A549 (cell line): Measurements from ENCODE around the gene ZSCAN9. TPM values are rescaled to one million over a fixed set of nuclear protein-coding genes. Genes with fewer than 3 reads are reported as not detected.
A peak's percentile ranks its signal among the peaks of the same experiment; 100 is the strongest.

Experiments
- ATAC-seq, 2 experiments: fragments of 200-7000 bp in 1 of 2; fragments of >200 bp in 1 of 2; cut with Nextera tagmentation in 1 of 2; cut with Tn5 transposase in 1 of 2; 3 replicates each; pipeline versions ENCODE4 v1.8.0 to v1.9.1; 2018 to 2020; ENCODE audit warnings: mild to moderate bottlenecking in 1 of 2, moderate library complexity in 1 of 2
- CTCF ChIA-PET: fragments of 300-600 bp; sonication (Branson Sonifier 250); formaldehyde crosslinking; extraction: SDS; loops from one replicate; lab custom pipeline; 2021; ENCODE audit warnings: antibody characterized with exemption, inconsistent platforms; lab: Yijun Ruan, JAX
- POLR2A ChIA-PET: fragments of 350-600 bp; formaldehyde crosslinking; extraction: SDS; loops from one replicate; lab custom pipeline; 2021; ENCODE audit warnings: antibody characterized with exemption, inconsistent platforms; lab: Yijun Ruan, JAX
- DNase-seq, 2 experiments: peaks; one replicate each; pipeline versions ENCODE4 v3.0.0 to v3.0.0-alpha.2; 2011 to 2016; ENCODE audit warnings: low read depth in 1 of 2, low spot score in 1 of 2
- FAIRE-seq: peaks from 2 replicates; lab custom pipeline; 2011; peaks lifted over from hg19 to GRCh38; lab: Jason Lieb, UNC
- H3K27ac ChIP-seq, 2 experiments: fragments of >200 bp; sonication (Bioruptor Twin); formaldehyde crosslinking; 3 replicates each; pipeline ENCODE4 v1.5.1; 2016 to 2017
- H3K4me1 ChIP-seq: fragments of >200 bp; sonication (Bioruptor Twin); formaldehyde crosslinking; 3 replicates; pipeline ENCODE4 v1.6.1; 2016
- H3K4me2 ChIP-seq: fragments of >200 bp; sonication (Bioruptor Twin); formaldehyde crosslinking; 3 replicates; pipeline ENCODE4 v1.6.1; 2016
- H3K4me3 ChIP-seq: fragments of >200 bp; sonication (Bioruptor Twin); formaldehyde crosslinking; 3 replicates; pipeline ENCODE4 v1.5.1; 2016
- H3K9me3 ChIP-seq: fragments of >200 bp; sonication (Bioruptor Twin); formaldehyde crosslinking; 3 replicates; pipeline ENCODE4 v1.6.1; 2016
- BCL3 ChIP-seq: fragments of >200 bp; sonication (Bioruptor Twin); formaldehyde crosslinking; IDR thresholded peaks from 3 replicates; pipeline ENCODE4 v1.6.1; 2016
- BHLHE40 ChIP-seq: IDR thresholded peaks from 2 replicates; pipeline ENCODE4 v1.6.1; 2012; ENCODE audit warnings: low read depth, low read length, inconsistent platforms
- CBX2 ChIP-seq: fragments of 200-600 bp; sonication (generic); IDR thresholded peaks from 2 replicates; pipeline ENCODE4 v1.6.1; 2016; ENCODE audit warnings: low read depth, mild to moderate bottlenecking, borderline replicate concordance
- FOSB ChIP-seq: fragments of 250-450 bp; sonication (Bioruptor Pico); IDR thresholded peaks from 2 replicates; pipeline ENCODE4 v1.5.0; 2020; ENCODE audit warnings: mild to moderate bottlenecking, moderate library complexity
- FOSL2 ChIP-seq, 2 experiments: fragments of 450-650 bp in 1 of 2; fragments of >200 bp in 1 of 2; sonication (Bioruptor Twin) in 1 of 2; formaldehyde crosslinking; IDR thresholded peaks; 2 replicates each; pipeline versions ENCODE4 v1.5.0 to v1.6.1; 2016 to 2020; ENCODE audit warnings: mild to moderate bottlenecking in 1 of 2, moderate library complexity in 1 of 2
- HEYL ChIP-seq: fragments of 250-450 bp; sonication (Bioruptor Pico); IDR thresholded peaks from 2 replicates; pipeline ENCODE4 v1.8.0; 2021; ENCODE audit warnings: mild to moderate bottlenecking, moderate library complexity
- JUN ChIP-seq, 2 experiments: fragments of >200 bp; sonication (Bioruptor Twin); formaldehyde crosslinking; IDR thresholded peaks; 2 replicates in 1 of 2; 3 replicates in 1 of 2; pipeline ENCODE4 v1.6.1; 2016 to 2017
- MAX ChIP-seq: IDR thresholded peaks from 2 replicates; pipeline ENCODE4 v1.6.1; 2012
- MYC ChIP-seq: IDR thresholded peaks from 2 replicates; pipeline ENCODE4 v1.6.1; 2012; ENCODE audit warnings: mild to moderate bottlenecking, inconsistent platforms, low read length, improper control_type of control experiment, borderline replicate concordance
- PBX3 ChIP-seq: IDR thresholded peaks from 2 replicates; pipeline ENCODE4 v1.6.1; 2012
- PHF8 ChIP-seq: fragments of 200-600 bp; sonication (generic); IDR thresholded peaks from 2 replicates; pipeline ENCODE4 v1.6.1; 2016; ENCODE audit warnings: low read depth, mild to moderate bottlenecking, antibody characterized with exemption, moderate library complexity, borderline replicate concordance
- POLR2A ChIP-seq: IDR thresholded peaks from 2 replicates; pipeline ENCODE4 v1.6.1; 2012; ENCODE audit warnings: mild to moderate bottlenecking, low read length
- RAD21 ChIP-seq, 2 experiments: fragments of >200 bp in 1 of 2; sonication (Bioruptor Twin) in 1 of 2; formaldehyde crosslinking in 1 of 2; IDR thresholded peaks in 1 of 2; conservative IDR thresholded peaks in 1 of 2; 2 replicates in 1 of 2; 3 replicates in 1 of 2; pipeline ENCODE4 v1.6.1; 2012 to 2018; ENCODE audit warnings: inconsistent platforms in 1 of 2
- REST ChIP-seq: fragments of 200-600 bp; sonication (generic); IDR thresholded peaks from 2 replicates; pipeline ENCODE4 v1.6.1; 2016; ENCODE audit warnings: antibody characterized with exemption, mild to moderate bottlenecking, moderate library complexity
- TFCP2L1 ChIP-seq: fragments of 250-450 bp; sonication (Bioruptor Pico); IDR thresholded peaks from 2 replicates; pipeline ENCODE4 v1.5.0; 2021; ENCODE audit warnings: mild to moderate bottlenecking
- WGBS: methylation state at CpG from one replicate; pipeline ENCODE4 v1.1.6; 2017; ENCODE audit errors: missing lambda C conversion rate; 5-methylcytosine and 5-hydroxymethylcytosine counted together
- polyA plus RNA-seq, 4 experiments: library from polyadenylated mRNA; depleted of rRNA in 3 of 4; stranded (reverse); fragments of >200 nt; fragmentation: RNase III in 1 of 4; extraction: RNeasy Plus Mini Kit Qiagen cat#74134 plus additional on column Dnase treatment in 1 of 4; gene quantifications; 2 replicates in 3 of 4; 3 replicates in 1 of 4; pipeline ENCODE4 v1.2.3, GENCODE V29; 2011 to 2017
- TF ChIP-seq, protein P1 (sequence below): fragments of 250-450 bp; sonication (Bioruptor Pico); IDR thresholded peaks from 2 replicates; pipeline ENCODE4 v1.5.0; 2020; ENCODE audit warnings: low read depth, mild to moderate bottlenecking, moderate library complexity
- TF ChIP-seq, protein P2 (sequence below): IDR thresholded peaks from 2 replicates; pipeline ENCODE4 v1.6.1; 2012; ENCODE audit warnings: low read depth, borderline replicate concordance

ZSCAN9 gene
- polyA plus RNA-seq, 2 of the 4 experiments (the other 2 are of a cell fraction) = 7.7 to 16.2 TPM

DNA sequence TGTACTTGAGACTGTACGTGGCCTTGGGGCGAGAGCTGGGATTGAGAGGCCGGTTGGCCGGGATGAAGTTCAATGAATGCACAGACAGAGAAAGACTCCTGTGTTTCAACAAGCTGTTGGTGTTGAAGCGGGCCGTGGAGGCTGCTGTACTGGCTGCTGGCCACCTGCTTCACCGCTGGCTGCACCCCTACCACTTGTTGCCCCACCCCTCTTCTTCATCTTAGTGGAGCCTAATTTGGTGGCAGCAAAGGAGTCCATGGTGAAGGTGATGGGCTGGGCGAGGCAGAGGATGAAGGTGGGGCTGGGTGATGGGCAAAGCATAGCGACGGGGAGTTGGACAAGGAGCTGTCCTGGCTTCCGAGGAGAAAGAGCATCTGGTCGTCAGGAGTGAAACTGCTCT, 7.2 kb upstream of the ZSCAN9 start:
- CTCF ChIA-PET = no interaction called here
- Histone ChIP-seq H3K4me3 (peak overlapping the region; percentile 57; the same call in 1 of the 3 replicates), H3K9me3 (no peaks in the 10 kb centered on the region), H3K4me1 (peaks cover 7% of the 10 kb centered on the region; the same call in 1 of the 3 replicates), H3K27ac (peak overlapping the region; percentile 92 to 98; a peak in 5 of 6 replicates), H3K4me2 (peak overlapping the region; percentile 96)
- no peak for DNase-seq
- TF ChIP-seq JUN (IDR thresholded peaks at IDR 0.05) (no peak), FOSL2 (IDR thresholded peaks at IDR 0.05) (no peak), FOSL2 (CRISPR knock-in tag; IDR thresholded peaks at IDR 0.05) (no peak), TFCP2L1 (CRISPR knock-in tag) (no peak), CBX2 (no peak), BCL3 (no peak), RAD21 (conservative IDR thresholded peaks at IDR 0.05 in 1 of 2, IDR thresholded peaks at IDR 0.05 in 1 of 2) (no peak), HEYL (CRISPR knock-in tag) (no peak), BHLHE40 (no peak), MYC (no peak), REST (no peak), PBX3 (no peak)
- TF ChIP-seq, protein P1, sequence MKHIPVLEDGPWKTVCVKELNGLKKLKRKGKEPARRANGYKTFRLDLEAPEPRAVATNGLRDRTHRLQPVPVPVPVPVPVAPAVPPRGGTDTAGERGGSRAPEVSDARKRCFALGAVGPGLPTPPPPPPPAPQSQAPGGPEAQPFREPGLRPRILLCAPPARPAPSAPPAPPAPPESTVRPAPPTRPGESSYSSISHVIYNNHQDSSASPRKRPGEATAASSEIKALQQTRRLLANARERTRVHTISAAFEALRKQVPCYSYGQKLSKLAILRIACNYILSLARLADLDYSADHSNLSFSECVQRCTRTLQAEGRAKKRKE (CRISPR knock-in tag) = no peak
- WGBS = 92% methylated on average over 12 of the region's 12 CpGs
- POLR2A ChIA-PET = interaction anchor here (1.0 to 1.6 kb wide), 4 partner anchors 49 to 325 kb away, joined by 3 to 10 read pairs (median 7); partner anchors contain the start of gene ZSCAN26
- no peak for ATAC-seq
- FAIRE-seq = no peak

DNA sequence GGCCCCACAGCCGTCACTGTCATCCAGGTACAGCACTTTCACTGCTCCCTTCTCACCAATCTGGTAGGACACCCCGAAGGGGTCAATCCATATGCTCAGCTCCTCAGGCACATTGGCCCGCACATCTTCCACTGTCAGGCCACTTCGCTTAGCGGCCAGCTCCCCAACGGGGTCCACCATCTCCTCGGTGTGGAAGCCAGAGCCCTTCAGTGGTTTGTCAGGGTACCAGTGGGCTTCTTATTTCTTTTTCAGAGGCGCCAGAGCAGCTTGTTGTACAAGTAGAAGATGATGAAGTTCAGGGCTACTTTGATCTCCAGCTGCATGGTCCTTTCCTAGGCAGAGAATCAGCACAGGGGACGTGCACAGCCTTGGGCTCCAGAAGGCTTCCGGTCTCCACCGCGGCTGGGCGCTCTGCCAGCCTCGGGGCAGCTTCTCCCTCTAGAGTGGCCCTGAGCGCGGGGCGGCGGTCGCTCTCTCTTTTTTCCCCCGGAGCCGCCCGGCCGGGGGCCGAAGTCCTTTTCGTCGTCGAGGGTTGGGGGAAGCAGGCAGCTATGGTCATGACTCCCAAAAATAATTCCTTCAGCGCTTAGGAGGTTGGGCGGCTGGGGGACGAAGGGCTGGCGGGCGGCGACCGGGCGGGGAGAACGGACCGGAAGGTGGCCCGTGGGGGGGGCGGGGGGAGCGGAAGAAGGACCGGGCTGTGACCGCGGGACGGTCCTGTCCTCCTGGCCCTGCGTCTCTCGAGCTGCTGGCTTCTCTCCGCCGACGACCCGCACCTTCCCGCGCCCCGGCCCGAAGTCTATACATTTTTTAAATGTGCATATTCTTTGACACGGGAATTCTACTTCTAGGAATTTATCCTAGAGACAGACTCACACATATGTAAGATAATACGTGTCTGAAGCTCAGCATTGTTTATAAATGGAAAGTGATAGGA, 6.5 kb upstream of the ZSCAN9 start:
- WGBS = 29% methylated on average over 24 of the region's 56 CpGs
- FAIRE-seq = no peak
- peak; percentile 92 to 96 for ATAC-seq
- Histone ChIP-seq H3K27ac (peak overlapping the region; percentile 92 to 98), H3K9me3 (no peaks in the 10 kb centered on the region), H3K4me2 (peak overlapping the region; percentile 96), H3K4me1 (peaks cover 7% of the 10 kb centered on the region; the same call in 1 of the 3 replicates), H3K4me3 (peak overlapping the region; percentile 57)
- ChIA-PET POLR2A (interaction anchor here (1.0 to 1.6 kb wide), 6 partner anchors 48 to 326 kb away, joined by 3 to 10 read pairs (median 7); partner anchors contain the start of genes ZKSCAN8, ZSCAN26 and ZSCAN31), CTCF (interaction anchor here (0.5 to 1.2 kb wide), 2 partner anchors 27 to 30 kb away, joined by 4 read pairs; no protein-coding TSS in a partner anchor)
- DNase-seq = peak; percentile 46 to 59
- TF ChIP-seq POLR2A = peak; percentile 67
- peak; percentile 44; the same call in 1 of the 2 replicates for TF ChIP-seq PHF8
- peak in 1 of 2 experiments; percentile 76; a peak in 2 of 5 replicates for TF ChIP-seq JUN (IDR thresholded peaks at IDR 0.05)
- TF ChIP-seq, protein P2, sequence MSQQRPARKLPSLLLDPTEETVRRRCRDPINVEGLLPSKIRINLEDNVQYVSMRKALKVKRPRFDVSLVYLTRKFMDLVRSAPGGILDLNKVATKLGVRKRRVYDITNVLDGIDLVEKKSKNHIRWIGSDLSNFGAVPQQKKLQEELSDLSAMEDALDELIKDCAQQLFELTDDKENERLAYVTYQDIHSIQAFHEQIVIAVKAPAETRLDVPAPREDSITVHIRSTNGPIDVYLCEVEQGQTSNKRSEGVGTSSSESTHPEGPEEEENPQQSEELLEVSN = peak; percentile 95
- TF ChIP-seq MAX = peak; percentile 87
- TF ChIP-seq FOSB (CRISPR knock-in tag) = no peak
- TF ChIP-seq TFCP2L1 (CRISPR knock-in tag) = no peak
